H1 (cell line): ENCODE results near the gene MFNG.

ENCODE experiments used
- EGR1 ChIP-seq: IDR thresholded peaks from 2 replicates; pipeline ENCODE4 v1.6.1; 2011; ENCODE audit warnings: low read depth, low read length, borderline replicate concordance
- EZH2 ChIP-seq: fragments of 200-600 bp; sonication (generic); IDR thresholded peaks from 2 replicates; pipeline ENCODE4 v1.7.1; 2012; ENCODE audit warnings: low read depth, mild to moderate bottlenecking, moderate library complexity, low read length, inconsistent platforms; ENCODE audit not compliant: severe bottlenecking
- RBBP5 ChIP-seq: IDR thresholded peaks from 2 replicates; pipeline ENCODE4 v1.7.1; 2012; ENCODE audit warnings: low read depth, mild to moderate bottlenecking, inconsistent platforms, low read length, moderate library complexity, borderline replicate concordance
- TBP ChIP-seq: IDR thresholded peaks from 2 replicates; pipeline ENCODE4 v1.6.1; 2011; ENCODE audit warnings: low read depth, low read length, improper control_type of control experiment
- ZNF274 ChIP-seq: IDR thresholded peaks from 2 replicates; pipeline ENCODE4 v1.7.0; 2012; ENCODE audit warnings: low read length, borderline replicate concordance; ENCODE audit errors: extremely low read depth
- TF ChIP-seq, protein P1 (sequence below), 3 experiments: IDR thresholded peaks; 1 replicate in 2 of 3; 2 replicates in 1 of 3; pipeline versions ENCODE4 v1.5.1 to v1.6.1; 2011; ENCODE audit warnings: low read length in 3 of 3, mild to moderate bottlenecking in 3 of 3, inconsistent platforms in 2 of 3, low read depth in 1 of 3, moderate library complexity in 1 of 3; ENCODE audit not compliant: insufficient read depth in 1 of 3; ENCODE audit errors: control extremely low read depth in 1 of 3

DNA sequence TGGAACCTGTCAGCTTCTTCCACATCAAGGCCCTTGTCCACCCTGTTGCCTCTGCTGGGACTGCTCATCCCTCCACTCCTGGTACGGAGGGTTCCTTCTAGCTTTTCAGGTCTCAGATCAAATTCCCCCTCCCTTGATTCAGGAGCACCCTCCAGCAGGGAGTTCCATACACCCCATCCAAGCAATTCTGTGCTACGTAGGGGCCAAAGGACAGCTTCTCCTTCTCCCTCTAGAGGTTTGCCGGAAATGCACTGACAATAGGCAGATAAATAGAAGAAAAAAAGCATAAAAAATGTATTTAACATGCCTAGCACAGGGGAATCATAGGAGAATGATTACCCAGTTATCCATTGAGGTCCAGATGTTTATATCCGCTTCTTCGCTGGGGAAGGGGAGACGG lies 36.3 kb upstream of the MFNG start:
- TF ChIP-seq, protein P1, sequence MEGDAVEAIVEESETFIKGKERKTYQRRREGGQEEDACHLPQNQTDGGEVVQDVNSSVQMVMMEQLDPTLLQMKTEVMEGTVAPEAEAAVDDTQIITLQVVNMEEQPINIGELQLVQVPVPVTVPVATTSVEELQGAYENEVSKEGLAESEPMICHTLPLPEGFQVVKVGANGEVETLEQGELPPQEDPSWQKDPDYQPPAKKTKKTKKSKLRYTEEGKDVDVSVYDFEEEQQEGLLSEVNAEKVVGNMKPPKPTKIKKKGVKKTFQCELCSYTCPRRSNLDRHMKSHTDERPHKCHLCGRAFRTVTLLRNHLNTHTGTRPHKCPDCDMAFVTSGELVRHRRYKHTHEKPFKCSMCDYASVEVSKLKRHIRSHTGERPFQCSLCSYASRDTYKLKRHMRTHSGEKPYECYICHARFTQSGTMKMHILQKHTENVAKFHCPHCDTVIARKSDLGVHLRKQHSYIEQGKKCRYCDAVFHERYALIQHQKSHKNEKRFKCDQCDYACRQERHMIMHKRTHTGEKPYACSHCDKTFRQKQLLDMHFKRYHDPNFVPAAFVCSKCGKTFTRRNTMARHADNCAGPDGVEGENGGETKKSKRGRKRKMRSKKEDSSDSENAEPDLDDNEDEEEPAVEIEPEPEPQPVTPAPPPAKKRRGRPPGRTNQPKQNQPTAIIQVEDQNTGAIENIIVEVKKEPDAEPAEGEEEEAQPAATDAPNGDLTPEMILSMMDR (IDR thresholded peaks at IDR 0.05; ENCODE audit: control extremely low read depth in 1 of 3, insufficient read depth in 1 of 3, low read depth in 1 of 3, low read length in 3 of 3) = no peak
- TF ChIP-seq TBP (no peak), EZH2 (no peak), EGR1 (no peak), ZNF274 (no peak), RBBP5 (no peak)
